ENCODE data around the gene GP1BB. TPM values are rescaled to one million over a fixed set of nuclear protein-coding genes. Genes with fewer than 3 reads are reported as not detected.

Gene GP1BB
- total and polyA plus RNA-seq, 2 donors (not counting 3 experiments of a cell fraction or from before 2014, with no cell fraction given), result 1.7 to 6.2 TPM

DNA sequence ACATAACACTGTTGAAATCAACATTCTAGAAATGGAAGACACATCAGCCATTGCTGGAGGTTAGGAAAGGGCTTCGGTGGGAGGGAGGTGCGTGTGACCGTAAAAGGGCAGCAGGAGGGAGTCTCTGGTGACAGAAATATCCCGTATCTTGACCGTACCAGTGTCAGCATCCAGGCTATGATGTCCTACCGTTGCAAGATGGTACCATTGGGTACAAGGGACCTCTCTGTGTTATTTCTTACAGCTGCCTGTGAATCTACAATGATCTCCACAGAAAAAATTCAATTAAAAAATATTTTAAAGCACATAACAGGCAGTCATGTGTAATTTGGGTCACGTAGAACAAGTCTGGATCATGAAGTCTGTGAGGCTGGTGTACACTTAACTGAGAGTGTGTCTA lies 36.4 kb upstream of the GP1BB start:
- no peak overlapping the region for H3K4me2 ChIP-seq (ENCODE audit: insufficient read depth, low read length)
- ChIA-PET POLR2A (no interaction called here), CTCF (no interaction called here)
- dilution Hi-C loops (cut with MboI; ENCODE audit: extremely low pct_ligation_motif_present, low sequenced_read_pairs), result no loop called here
- intact Hi-C loops (cut with micrococcal nuclease), result no loop called here
- BruUV-seq (replicated peaks), result no TSS peak
- no peak overlapping the region for H3K4me3 ChIP-seq (replicated peaks in 1 of 3; ENCODE audit: insufficient read depth in 1 of 3, low read depth in 1 of 3, low read length in 3 of 3)
- H3K9me1 ChIP-seq (replicated peaks; ENCODE audit: control insufficient read depth, extremely low read depth, insufficient read depth, low read length), result no peaks in the 10 kb centered on the region
- no peak for TF ChIP-seq POLR2A (IDR thresholded peaks at IDR 0.05; ENCODE audit: low read depth, low read length)
- no peak for TF ChIP-seq MAX (IDR thresholded peaks at IDR 0.05; ENCODE audit: insufficient read depth, insufficient read length)
- no peak for TF ChIP-seq MYC (IDR thresholded peaks at IDR 0.05; ENCODE audit: low read depth, low read length)
- no peak for TF ChIP-seq FOS (IDR thresholded peaks at IDR 0.05; ENCODE audit: borderline replicate concordance, insufficient read depth, low read length)
- no peak for TF ChIP-seq JUN (IDR thresholded peaks at IDR 0.05; ENCODE audit: borderline replicate concordance, insufficient read depth, insufficient read length, low read depth)
- TF ChIP-seq CTCF (IDR thresholded peaks at IDR 0.05; ENCODE audit: extremely low read depth in 1 of 2, insufficient read depth in 1 of 2, low read depth in 1 of 2, low read length in 2 of 2), result no peak
- no peak for TF ChIP-seq POLR2AphosphoS5 (IDR thresholded peaks at IDR 0.05; ENCODE audit: insufficient read depth, low read depth, low read length)
- TF ChIP-seq EZH2 (IDR thresholded peaks at IDR 0.05; ENCODE audit: borderline replicate concordance, low read depth, low read length, severe bottlenecking), result no peak
- peaks cover 3 to 15% of the 10 kb centered on the region in 2 experiments for H3K27me3 ChIP-seq (ENCODE audit: control insufficient read depth in 2 of 2, insufficient read depth in 2 of 2, low read length in 2 of 2)
- H4K20me1 ChIP-seq (replicated peaks; ENCODE audit: control insufficient read depth, extremely low read depth, insufficient read depth, low read length), result no peaks in the 10 kb centered on the region
- no peaks in the 10 kb centered on the region for H3K9me3 ChIP-seq (replicated peaks; ENCODE audit: control insufficient read depth, insufficient read depth, low read length)
- H3K79me2 ChIP-seq (ENCODE audit: control insufficient read depth, insufficient read depth, low read length), result no peaks in the 10 kb centered on the region
- H3K4me1 ChIP-seq (ENCODE audit: control insufficient read depth, extremely low read depth, insufficient read depth, low read length), result peaks cover 4% of the 10 kb centered on the region
- H2AFZ ChIP-seq (ENCODE audit: low read depth, low read length), result no peak overlapping the region
- H3K9ac ChIP-seq (replicated peaks; ENCODE audit: extremely low read depth, insufficient read depth, low read length), result no peak overlapping the region
- no peak overlapping the region for H3K27ac ChIP-seq (ENCODE audit: insufficient read depth, low read depth, low read length)
- no peak for FAIRE-seq
- no peaks in the 10 kb centered on the region for H3K36me3 ChIP-seq (ENCODE audit: control insufficient read depth in 2 of 2, extremely low read depth in 1 of 2, insufficient read depth in 2 of 2, low read length in 2 of 2)
- DNase-seq (ENCODE audit: low read depth, low spot score), result no peak

Data from endothelial cell of umbilical vein (primary cell).